Stimulated activated CD4-positive, alpha-beta T cell treated with anti-CD3 and anti-CD28 coated beads, Interleukin-2, amount 100 ng/mL, for 48 hours (primary cell): ENCODE data around the gene SCN1A.
"Not testable (repeated sequence)": the region's sequence is repeated elsewhere in the genome, so short reads cannot be mapped to it uniquely, and the experiment has no call there.

Experiments used
- DNase-seq, 2 donors: peaks; one replicate each; pipeline ENCODE4 v3.0.0-alpha.2; 2020

SCN1A gene

DNA sequence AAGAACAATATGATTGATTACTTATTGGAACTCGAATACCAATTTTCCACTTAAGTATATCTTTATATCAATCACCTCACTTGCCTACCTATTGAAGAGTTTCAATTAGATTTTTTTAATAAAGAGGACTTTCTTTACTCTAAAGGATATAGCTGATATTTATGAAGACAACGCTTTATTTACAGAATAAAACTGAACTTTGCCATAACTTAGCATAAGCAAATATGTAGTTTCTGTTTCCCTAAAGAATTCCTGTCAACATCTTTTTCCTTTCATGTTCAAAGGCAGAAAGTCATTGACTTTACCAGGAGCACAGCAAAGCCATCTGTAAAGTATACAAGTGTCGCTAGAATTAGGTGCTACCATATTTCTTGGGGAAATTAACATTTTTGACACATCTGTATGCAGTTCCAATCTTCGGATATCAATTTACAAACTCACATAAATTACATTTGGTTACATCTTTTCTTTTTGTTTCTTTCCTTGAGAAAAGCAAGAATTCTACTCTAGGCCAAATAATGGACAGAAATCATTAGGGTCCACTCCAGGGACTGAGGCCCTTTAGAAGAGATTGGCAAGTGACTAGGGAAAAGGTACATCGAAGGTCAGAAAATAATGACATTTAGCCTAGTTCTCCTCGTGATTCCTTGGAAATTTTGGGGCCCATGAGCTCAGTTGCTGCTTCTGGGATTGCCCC is 7.5 kb upstream of the SCN1A start:
- no peak for DNase-seq

DNA sequence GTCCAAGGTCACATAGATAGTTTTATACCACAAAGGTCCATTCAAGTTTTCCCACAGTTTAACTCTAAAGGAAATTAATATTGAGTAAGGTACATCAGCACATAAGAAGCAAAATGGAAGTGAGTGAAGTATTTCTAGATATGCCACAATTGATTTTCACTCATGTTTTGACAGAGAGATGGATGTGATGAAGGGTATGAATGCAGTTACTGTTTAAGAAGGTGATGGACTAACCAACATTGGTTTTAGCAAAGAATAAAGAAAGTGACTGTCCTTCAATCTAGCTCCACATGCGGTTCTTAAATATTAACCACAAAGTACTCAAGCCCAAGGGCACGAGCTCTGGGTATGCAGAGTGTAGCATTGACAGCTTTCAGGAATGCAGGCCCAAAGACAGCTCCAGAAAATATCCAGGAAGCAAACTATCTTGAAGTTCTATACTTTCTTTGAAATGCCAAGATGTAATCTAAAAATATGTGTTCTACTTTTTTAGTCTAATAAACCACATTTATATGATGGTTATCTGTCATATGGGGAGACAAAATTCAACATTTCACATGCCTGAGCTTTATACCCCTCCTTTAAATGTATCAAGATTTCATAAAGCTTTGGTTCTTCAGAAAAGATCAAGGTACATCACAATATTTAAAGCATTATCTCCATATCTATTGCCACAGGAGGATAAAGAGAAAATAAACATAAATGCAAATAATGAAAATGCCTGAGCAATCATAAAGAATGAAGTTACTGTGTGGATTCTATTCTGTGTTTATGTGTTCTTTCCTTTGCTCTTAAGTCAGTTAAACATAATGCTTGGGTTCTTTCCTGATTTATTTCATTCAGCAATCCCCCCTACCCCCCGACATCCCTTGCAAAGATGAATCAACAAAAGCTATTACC is 6.7 kb upstream of the SCN1A start:
- no peak for DNase-seq

DNA sequence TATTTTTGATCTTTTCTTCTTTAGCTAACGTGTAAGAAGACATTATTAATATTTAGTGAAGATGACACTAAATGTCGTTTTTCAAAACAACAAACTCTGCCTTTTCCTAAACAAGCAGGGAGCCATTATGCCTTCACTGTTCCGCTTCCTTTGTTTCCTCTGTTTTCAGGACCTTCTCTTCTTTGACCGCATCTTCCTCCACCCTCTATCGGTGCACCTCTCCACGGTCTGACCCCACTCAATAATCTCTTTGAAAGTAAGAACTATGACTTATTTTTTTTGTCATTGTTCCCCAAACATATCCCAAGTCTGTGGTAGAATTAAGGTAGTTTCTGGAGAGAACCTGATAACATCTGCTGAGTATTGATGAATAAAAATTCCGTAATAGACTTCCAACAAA is 5.8 kb upstream of the SCN1A start:
- no peak for DNase-seq

DNA sequence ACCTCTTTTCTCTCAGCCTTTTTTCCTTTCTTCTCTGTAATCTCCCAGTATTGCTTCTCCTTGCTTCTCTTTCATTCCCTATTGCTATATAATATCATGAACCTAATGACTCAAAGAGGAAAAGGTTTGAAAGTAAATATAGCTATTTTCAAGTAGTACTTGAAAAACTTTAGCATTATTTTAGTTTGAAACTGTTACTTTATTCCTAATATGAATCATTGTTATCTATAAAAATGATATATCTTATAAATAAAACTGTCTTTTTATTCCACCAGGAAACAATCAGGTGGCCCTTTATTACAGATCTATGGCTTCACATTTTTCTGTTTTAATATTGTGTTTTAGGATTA is 311 bp upstream of the SCN1A start:
- DNase-seq, result no peak

DNA sequence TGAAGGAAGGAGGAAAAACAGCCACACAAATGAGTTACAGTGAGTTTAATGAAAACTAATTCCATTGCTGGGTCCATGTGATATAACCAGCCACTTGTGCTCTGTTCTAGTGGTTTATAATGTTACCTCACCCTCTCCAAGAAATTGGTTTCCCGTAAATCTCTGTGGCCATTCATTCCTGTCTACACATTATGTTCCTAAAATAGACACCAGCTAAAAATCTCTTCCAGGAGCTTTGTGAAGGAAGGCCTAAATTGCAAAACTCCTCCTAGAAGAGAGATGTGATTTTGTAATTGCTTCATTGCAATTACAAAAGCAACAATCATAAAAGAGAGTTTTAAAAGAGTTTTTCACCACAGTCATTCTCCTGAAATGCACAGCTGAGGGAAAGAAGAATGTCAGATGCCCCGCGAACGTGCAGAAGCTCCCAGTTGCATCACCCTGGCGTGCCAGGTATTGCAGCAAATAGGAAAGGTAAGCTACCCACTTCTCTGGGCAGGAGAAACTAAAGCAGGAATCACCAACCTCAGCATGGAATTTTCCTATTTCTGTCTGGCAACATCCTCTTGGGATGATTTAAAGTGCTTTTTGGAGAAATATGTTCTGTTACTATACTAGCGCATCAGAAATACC is 1.7 kb downstream of the SCN1A start:
- DNase-seq, result no peak

DNA sequence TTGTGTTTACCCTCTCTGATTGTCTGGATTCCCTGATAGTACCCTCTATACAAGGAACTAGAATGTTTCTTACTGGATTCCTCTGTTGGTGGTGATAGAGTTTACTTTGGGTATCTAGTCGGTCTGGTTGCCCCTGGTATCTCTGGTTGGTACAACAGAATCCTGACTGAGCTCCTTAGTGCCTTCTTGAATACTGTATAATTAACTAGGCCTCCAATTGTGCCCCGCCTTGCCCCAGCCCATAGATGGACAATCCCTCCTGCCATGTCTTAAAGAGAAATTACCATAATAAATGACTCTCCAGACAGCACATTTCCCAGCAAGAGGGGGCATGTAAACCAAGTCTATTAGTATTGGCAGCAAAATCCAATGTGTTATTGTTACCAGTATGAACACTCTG is 2.3 kb downstream of the SCN1A start:
- DNase-seq, result no peak

DNA sequence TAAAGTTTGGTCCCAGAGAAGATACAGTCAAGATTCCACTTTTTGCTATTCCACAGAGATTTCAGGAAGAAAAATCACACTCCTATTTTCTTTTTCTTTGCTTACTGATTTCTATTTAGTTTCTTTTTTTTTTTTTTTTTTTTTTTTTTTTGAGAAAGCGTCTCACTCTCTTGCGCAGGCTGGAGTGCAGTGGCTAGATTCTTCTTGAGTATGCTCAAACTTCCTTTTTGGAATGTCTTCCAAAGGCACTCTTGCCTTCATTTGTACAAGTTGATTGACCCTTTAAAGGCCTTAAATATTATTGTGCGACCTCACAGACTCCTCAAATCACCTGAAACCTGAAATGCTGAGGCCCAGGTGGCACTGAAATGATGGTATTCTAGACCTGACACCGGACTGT is 9.6 kb downstream of the SCN1A start:
- DNase-seq, result no peak

DNA sequence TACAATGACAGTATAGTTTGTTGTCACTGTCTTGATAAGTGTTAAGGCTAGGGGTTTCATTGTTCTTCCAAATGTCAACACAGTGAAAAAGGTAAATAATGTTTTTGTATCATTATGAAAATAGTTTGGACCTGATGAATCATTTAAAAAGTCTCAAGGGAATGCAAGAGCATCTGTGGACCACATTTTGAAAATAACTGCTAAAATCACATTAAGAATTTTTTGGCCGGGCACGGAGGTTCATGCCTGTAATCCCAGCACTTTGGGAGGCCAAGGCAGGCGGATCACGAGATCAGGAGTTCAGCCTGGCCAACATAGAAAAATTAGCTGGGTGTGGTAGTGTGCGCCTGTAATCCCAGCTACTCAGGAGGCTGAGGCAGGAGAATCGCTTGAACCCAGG is 10.3 kb downstream of the SCN1A start:
- DNase-seq, result no peak

DNA sequence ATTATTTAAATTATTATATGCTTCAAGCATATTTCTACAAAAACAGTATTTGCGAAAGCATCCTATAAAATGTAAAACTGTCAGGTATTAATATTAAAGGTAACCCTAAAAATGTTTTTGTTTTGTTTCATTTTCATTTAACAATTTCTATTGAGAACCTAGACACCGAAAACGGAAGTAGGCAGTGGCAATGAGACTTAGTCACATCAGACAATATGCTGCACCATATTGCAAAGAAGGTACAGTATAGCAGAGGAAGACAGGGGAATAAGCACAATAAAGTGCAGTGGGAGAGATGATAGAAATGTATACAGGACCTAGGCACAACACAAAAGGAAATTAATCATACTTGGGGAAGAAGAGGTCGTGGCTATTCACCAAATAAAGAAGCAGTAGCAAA is 12.2 kb downstream of the SCN1A start:
- DNase-seq, result no peak

DNA sequence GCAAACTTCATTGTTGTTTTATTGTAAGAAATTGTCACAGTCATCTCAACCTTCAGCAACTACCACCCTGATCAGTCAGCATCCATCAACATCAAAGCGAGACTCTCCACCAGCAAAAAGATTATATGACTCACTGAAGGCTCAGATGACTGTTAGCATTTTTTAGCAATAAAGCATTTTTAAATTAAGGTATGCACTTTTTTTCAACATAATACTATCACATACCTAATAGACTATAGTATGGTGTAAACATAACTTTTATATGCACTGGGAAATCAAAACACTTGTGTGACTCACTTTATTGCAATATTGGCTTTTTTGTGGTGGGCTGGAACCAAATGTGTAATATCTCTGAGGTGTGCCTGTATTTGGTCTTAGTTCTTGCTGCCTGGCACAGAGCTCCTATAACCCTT is 15.6 kb downstream of the SCN1A start:
- no peak for DNase-seq

DNA sequence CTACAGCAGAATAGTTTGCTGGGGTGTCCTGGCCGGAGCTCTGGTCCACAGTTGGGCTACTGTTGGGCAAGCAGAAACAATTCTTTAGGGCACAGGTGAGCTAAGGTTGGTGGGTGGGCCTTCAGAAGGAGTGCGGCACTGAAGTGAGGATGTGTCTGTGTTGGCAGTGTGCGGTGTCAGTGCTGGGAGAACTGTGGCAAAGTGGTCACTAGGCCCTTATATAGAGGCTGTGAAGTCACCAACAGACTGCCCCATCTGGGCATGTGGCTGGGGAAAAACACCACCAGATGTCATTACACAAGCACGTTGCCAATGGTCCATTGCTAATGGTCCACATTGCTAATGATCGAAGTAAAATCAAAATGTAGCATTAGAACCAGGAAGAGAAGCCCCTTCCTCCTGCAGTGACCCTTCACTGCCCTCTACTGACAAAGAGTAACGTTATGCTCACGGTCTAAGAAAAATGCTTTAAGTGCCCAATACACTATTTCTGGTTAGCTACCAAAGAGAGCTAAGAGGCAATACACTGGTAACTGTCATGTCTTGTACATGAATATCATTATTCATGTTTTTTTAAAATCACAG is 21.3 kb downstream of the SCN1A start:
- DNase-seq, result no peak

DNA sequence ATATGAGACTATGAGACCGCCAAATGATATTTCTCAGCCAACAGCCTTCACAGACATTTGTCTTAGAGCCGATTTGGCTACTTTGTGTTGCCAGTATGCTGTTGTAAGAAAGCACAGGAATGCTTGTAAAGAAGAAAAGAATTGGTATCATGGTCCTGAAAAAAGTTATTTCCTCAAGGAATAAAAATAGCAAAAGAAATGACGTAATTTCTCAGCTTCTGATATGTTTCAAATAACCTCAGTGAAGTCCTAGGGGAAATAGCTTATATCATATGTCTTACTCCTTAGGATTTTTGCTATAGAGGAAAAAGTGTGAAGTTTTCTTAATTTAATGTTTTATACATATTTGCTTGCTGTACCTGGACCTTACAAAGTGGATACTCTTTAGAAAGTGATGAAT is 23.0 kb downstream of the SCN1A start:
- no peak for DNase-seq

DNA sequence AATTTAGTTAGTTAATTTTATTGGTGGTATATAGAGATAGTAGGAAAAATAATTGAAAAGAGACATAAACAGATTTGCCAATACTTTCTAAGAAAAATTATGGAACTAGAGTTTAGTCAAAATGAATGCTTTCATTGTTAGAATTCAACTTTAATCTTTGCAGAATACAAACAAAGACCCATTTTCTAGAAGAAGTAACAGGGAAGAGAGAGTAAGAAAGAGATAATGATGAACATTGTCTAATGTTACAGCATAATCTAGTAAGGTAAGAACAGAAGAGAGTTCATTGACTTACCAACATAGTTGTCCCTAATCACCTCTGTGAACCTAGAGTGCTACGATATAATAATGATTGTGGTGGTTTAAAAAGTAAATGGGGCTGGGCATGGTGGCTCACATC is 23.7 kb downstream of the SCN1A start:
- DNase-seq, result no peak

DNA sequence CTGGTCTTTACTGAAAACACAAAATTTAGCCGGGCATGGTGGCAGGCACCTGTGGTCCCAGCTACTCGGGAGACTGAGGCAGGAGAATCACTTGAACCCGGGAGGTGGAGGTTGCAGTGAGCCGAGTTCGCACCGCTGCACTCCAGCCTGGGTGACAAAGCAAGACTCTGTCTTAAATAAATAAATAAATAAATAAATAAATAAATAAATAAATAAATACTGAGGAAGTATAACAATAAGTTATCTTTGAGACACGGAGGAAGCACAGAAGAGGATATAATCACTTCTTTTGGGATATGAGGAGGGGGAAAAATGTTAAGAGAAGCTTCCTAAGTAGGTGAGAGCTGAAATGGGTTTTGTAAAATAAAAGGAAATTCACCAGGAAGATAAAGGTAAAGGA is 24.5 kb downstream of the SCN1A start:
- DNase-seq, result not testable (repeated sequence)

DNA sequence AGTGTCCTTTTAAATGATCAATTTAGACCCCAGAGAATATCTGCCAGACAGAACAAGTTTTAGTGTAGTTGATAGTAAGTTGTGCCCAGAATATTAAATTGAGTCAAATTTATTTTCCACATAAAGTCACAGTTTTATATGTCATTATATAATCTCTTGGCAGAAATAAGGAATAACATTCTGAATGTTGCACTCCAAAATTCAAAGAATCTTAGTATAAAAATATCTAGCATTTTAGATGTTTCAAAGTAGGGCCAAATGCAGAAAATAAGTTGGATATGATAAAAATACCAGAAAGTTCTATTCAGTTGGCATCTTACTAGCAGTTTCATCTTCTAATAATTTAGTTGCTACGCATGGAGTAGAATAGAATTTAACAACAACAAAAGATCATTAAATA is 33.5 kb downstream of the SCN1A start:
- no peak for DNase-seq

DNA sequence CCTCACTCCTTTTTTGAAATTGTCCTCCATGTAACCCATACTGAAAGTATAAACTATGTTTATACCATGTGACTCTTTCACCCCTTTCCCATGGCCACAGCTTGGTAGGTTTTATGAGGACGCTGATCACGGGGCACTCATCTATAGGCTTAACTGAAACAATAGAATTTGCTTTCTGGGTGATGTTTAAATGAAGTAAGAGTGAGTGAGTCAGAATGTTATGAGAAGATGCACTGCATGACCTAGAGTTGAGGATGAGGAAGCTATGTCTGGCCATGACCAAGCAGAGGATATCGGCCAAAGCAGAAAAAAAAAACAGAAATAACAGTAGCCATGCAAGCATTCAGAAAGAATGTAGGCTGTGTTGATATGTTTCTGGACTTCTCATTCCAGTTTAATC is 34.9 kb downstream of the SCN1A start:
- no peak for DNase-seq

DNA sequence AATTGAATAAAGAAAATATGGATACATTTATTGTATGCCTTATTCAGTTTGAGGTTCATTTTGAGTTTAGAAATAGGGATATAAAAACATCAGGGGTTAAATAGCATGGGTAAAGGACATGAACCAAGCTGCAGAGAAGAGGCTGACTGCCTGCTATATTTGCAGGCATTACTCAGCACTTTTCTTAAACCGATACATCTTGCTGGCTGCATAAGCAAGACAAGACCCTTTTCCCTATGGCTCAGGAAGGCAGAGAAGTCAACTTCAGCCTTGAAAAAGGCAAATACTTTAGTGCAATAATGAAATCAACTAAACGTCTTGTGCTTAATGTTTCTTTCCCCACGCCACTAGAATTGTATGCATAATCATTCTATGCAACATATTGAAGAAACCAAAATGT is 36.4 kb downstream of the SCN1A start:
- no peak for DNase-seq

DNA sequence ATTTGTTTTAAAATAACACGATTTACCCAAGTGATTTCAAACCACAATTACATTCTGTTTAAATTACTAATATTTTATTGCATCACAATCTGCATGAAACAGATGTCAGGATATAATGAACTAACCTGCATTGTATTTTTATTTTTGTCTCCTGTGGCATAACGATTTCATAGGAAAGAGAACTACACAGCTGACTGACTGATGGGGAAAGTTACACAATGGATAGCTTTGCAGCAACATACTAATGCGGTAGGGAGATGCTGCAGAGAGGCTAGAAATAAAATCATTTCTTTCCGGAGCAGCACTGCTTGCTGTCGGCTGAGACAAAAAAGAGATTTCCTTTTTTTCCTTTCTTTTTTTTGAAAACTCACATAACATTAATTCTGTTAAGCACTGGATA is 36.9 kb downstream of the SCN1A start:
- DNase-seq, result no peak

DNA sequence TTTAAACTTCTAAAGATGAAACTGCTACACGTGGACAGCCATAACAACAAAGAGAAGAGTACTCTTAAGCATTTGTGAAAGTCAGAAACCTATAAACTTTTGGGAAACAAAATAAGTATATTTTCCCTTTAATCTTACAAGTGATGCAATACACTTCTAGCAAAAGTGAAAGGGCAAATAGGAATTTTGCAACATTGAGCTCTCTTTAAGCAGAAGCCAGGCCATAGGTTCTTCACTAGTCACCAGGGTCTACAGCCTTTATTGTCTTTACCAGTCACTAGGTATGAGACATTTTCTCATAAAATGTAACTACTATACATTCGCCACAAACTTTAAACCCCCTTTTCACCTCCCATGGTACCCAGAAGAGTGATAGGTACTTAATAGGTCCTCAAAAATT is 37.5 kb downstream of the SCN1A start:
- no peak for DNase-seq

DNA sequence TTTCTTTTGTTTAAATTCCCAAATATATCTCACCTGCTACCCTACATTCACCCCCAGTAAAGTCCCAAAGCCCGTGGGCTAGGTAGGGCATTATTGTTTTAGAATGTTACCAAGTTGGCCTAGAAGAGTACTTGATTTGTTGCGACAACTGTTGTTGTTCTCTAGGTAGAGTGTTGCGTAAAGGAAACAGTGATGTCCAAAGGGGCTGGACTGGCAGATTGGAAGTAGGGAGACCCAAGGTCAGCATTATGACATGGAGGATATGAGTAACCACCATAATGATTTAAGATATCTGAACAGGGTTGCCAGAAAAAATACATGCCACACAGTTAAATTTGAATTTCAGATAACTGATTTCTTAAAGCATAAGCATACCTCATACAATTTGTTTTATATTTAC is 39.2 kb downstream of the SCN1A start:
- no peak for DNase-seq

DNA sequence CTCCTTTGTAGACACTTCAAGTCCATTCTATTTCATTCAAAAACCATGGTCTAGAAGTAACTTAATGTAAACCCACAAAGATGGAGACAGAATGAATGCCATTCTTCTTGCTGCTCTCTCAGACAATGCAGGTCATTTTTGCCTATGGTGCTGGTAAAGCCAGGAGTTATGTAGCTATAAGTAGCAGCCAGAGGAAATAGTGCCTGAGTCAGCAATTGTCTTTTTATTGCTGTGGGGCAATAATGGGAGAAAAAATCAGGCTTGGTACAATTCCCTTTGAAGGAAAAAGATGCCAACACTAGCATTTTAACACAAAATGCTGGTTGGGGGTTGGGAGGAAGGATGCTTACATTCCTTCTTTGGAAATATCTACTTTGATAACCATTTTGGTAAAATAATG is 43.5 kb downstream of the SCN1A start:
- no peak for DNase-seq

DNA sequence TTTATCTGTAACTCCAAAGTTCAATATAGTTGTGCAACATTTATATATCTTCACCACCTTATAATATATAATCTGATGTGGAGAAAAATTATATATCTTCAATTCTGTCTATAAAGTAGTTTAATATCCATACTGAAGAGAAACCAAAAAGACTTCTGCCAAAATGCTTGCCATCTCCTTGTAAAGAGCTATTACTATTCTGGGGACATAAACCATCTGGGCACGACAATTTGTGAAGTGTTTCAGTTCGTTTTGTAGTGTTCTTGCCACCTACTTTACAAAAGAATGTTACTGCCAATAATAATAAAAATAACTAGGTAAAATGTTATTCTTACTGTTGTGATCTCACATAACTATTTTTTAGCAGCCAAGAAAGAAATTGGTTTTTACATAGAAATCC is 45.1 kb downstream of the SCN1A start:
- DNase-seq, result no peak

DNA sequence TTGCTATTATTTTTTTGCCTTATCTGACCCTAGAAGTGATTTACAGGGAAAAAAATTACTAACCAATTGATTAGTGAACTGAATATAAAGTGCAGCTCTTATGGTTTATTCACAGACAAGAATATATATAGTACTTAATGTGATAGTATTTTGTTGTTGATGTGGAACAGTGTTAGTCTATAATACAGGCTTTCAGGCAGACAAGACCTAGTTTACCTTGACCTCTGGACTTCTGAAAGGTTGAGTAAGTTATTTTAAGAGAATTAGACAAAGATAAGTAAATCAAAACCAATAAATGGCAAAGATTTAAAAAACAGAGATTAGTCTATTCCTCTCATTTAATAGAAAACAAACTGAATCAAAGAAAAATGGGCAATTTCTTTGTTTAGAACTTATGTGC is 46.0 kb downstream of the SCN1A start:
- DNase-seq, result no peak

DNA sequence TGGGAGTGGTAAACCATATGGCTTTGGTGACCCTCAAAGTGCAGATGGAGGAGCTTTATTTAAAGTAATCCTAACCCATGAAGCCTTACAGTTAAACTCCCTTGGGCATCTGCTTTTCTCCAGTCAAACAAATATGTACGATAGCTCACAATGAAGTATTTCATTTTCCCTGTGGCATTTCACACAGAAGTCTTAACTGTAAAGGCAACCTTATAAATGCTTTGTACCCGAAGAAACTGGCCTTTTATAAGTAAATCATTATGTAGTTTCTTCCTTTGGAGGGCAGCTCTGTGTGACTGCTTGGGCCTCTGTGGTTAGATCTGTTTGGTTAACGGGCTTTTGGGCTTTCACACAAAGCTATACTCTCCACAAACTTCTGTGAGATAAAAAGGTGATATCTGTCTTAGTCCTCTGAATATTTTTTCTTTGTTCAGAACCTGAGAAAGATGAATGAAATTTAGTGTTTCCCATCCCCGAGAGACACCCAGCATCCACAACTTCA is 46.6 kb downstream of the SCN1A start:
- no peak for DNase-seq
